Lower leg skin (tissue), 4 donors: ENCODE measurements around the gene TNFAIP2. TPM values are rescaled to one million over a fixed set of nuclear protein-coding genes. Genes with fewer than 3 reads are reported as not detected.
"Not testable (repeated sequence)": the region's sequence is repeated elsewhere in the genome, so short reads cannot be mapped to it uniquely, and the experiment has no call there.

Experiments used
- DNase-seq, 2 donors: peaks; one replicate each; pipeline ENCODE4 v3.0.0-alpha.2; 2019; ENCODE audit warnings: low spot score in 2 of 2
- H3K4me3 ChIP-seq: fragments of 200-600 bp; sonication (generic); 2 replicates; pipeline ENCODE4 v1.5.1; 2017; ENCODE audit warnings: mild to moderate bottlenecking, low read depth; ENCODE audit not compliant: poor library complexity, severe bottlenecking
- CTCF ChIP-seq, 3 donors: fragments of 450-650 bp; IDR thresholded peaks; one replicate each; pipeline ENCODE4 v1.5.1; 2016; ENCODE audit warnings: antibody characterized with exemption in 3 of 3, mild to moderate bottlenecking in 3 of 3, moderate library complexity in 2 of 3
- POLR2A ChIP-seq, 2 donors: fragments of 450-650 bp; IDR thresholded peaks; one replicate each; pipeline ENCODE4 v1.6.1; 2016 to 2017; ENCODE audit warnings: antibody characterized with exemption in 2 of 2, mild to moderate bottlenecking in 1 of 2, moderate library complexity in 1 of 2
- WGBS, 2 donors: methylation state at CpG; one replicate each; pipeline ENCODE4 v1.1.5; 2018; 5-methylcytosine and 5-hydroxymethylcytosine counted together
- intact Hi-C: fragments of 100-400 bp; cut with DNase I; formaldehyde crosslinking; loops from one replicate; pipeline ENCODE4 v1.15.0; 2023; ENCODE audit warnings: low total_unique reads
- total RNA-seq, 4 donors: library from RNA; depleted of rRNA; stranded (reverse); fragments of >200 nt; gene quantifications; one replicate each; pipeline ENCODE4 v1.1.0, GENCODE V29; 2016

Gene TNFAIP2
- total RNA-seq, 4 donors from 2014 or later: 8.2 to 33.6 (median 20.3) TPM

- WGBS, 2 donors: 85 to 92% methylated on average over 19 of the region's 19 CpGs
- no peak for DNase-seq
- TF ChIP-seq CTCF (IDR thresholded peaks at IDR 0.05): no peak
- no peak for TF ChIP-seq POLR2A (IDR thresholded peaks at IDR 0.05)
These were observed 23.0 kb downstream of the TNFAIP2 start for GRCh38 chr14:103146141-103146709.

GRCh38 chr14:103149351-103150237 lies 26.3 kb downstream of the TNFAIP2 start:
- no peak for TF ChIP-seq CTCF (IDR thresholded peaks at IDR 0.05)
- TF ChIP-seq POLR2A (IDR thresholded peaks at IDR 0.05): no peak
- 81 to 86% methylated on average over 10 of the region's 10 CpGs for WGBS, 2 donors
- H3K4me3 ChIP-seq: no peak overlapping the region
- intact Hi-C loops: no loop called here
- DNase-seq: no peak

More at GRCh38 chr14:103146141-103146709, 23.0 kb downstream of the TNFAIP2 start:
- intact Hi-C loops: no loop called here
- H3K4me3 ChIP-seq: no peak overlapping the region

GRCh38 chr14:103151270-103151945 lies 28.1 kb downstream of the TNFAIP2 start:
- intact Hi-C loops: no loop called here
- no peak overlapping the region for H3K4me3 ChIP-seq
- TF ChIP-seq POLR2A (IDR thresholded peaks at IDR 0.05): no peak
- TF ChIP-seq CTCF (IDR thresholded peaks at IDR 0.05): no peak
- no peak for DNase-seq
- WGBS, 2 donors: 49 to 54% methylated on average over 15 of the region's 15 CpGs

- TF ChIP-seq POLR2A (IDR thresholded peaks at IDR 0.05): no peak
- no peak for TF ChIP-seq CTCF (IDR thresholded peaks at IDR 0.05)
- no peak overlapping the region for H3K4me3 ChIP-seq
- peak; percentile 80 to 95 for DNase-seq
- intact Hi-C loops: loop anchor here (5.0 kb wide), 1 partner anchor 1483 kb away; no protein-coding TSS in a partner anchor
- WGBS, 2 donors: 19 to 36% methylated on average over 4 to 6 of the region's 6 CpGs
These were observed 31.7 kb downstream of the TNFAIP2 start for GRCh38 chr14:103155010-103155409.

GRCh38 chr14:103155416-103155815 lies 32.2 kb downstream of the TNFAIP2 start:
- intact Hi-C loops: loop anchor here (5.0 kb wide), 1 partner anchor 1483 kb away; no protein-coding TSS in a partner anchor
- 76 to 94% methylated on average over 3 to 7 of the region's 12 CpGs for WGBS, 2 donors

More at GRCh38 chr14:103155416-103155815, 32.2 kb downstream of the TNFAIP2 start:
- not testable (repeated sequence) for DNase-seq, H3K4me3 ChIP-seq
